ENCODE results near the gene LRP3.
A peak's percentile ranks its signal among the peaks of the same experiment; 100 is the strongest.

LRP3 gene, protein sequence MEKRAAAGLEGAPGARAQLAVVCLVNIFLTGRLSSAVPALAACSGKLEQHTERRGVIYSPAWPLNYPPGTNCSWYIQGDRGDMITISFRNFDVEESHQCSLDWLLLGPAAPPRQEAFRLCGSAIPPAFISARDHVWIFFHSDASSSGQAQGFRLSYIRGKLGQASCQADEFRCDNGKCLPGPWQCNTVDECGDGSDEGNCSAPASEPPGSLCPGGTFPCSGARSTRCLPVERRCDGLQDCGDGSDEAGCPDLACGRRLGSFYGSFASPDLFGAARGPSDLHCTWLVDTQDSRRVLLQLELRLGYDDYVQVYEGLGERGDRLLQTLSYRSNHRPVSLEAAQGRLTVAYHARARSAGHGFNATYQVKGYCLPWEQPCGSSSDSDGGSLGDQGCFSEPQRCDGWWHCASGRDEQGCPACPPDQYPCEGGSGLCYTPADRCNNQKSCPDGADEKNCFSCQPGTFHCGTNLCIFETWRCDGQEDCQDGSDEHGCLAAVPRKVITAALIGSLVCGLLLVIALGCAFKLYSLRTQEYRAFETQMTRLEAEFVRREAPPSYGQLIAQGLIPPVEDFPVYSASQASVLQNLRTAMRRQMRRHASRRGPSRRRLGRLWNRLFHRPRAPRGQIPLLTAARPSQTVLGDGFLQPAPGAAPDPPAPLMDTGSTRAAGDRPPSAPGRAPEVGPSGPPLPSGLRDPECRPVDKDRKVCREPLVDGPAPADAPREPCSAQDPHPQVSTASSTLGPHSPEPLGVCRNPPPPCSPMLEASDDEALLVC

GRCh38 chr19:33193865-33194362 is at the start of gene LRP3:
LRP3 (plus strand) TSS chr19:33194330; CDS start chr19:33194786, 456 bp downstream.
- H3K4me3 ChIP-seq (IDR thresholded peaks at IDR 0.05; ENCODE audit: insufficient read depth, low read depth, low read length) = no peak within 1 kb of the TSS
- no peaks in the 10 kb centered on the region for H3K4me1 ChIP-seq (ENCODE audit: low read depth, poor library complexity, severe bottlenecking)
- H3K27me3 ChIP-seq (ENCODE audit: insufficient read depth, low read depth) = no peaks in the 10 kb centered on the region; the same call in 1 of the 2 replicates
- no peak within 1 kb of the TSS for H3K27ac ChIP-seq
- H2AFZ ChIP-seq (ENCODE audit: low read depth) = peak within 1 kb of the TSS; percentile 18; the same call in 1 of the 2 replicates
- TF ChIP-seq, protein P1, sequence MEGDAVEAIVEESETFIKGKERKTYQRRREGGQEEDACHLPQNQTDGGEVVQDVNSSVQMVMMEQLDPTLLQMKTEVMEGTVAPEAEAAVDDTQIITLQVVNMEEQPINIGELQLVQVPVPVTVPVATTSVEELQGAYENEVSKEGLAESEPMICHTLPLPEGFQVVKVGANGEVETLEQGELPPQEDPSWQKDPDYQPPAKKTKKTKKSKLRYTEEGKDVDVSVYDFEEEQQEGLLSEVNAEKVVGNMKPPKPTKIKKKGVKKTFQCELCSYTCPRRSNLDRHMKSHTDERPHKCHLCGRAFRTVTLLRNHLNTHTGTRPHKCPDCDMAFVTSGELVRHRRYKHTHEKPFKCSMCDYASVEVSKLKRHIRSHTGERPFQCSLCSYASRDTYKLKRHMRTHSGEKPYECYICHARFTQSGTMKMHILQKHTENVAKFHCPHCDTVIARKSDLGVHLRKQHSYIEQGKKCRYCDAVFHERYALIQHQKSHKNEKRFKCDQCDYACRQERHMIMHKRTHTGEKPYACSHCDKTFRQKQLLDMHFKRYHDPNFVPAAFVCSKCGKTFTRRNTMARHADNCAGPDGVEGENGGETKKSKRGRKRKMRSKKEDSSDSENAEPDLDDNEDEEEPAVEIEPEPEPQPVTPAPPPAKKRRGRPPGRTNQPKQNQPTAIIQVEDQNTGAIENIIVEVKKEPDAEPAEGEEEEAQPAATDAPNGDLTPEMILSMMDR (conservative IDR thresholded peaks at IDR 0.05; ENCODE audit: low read depth, low read length) = no peak
- H3K9ac ChIP-seq = no peak within 1 kb of the TSS
- peak within 1 kb of the TSS; percentile 48 for H3K4me2 ChIP-seq
- H3K36me3 ChIP-seq (ENCODE audit: insufficient read depth) = no peaks in the 10 kb centered on the region
- no peaks in the 10 kb centered on the region for H3K79me2 ChIP-seq (ENCODE audit: insufficient read depth, low read depth)
- H4K20me1 ChIP-seq (ENCODE audit: insufficient read depth) = no peaks in the 10 kb centered on the region

DNA sequence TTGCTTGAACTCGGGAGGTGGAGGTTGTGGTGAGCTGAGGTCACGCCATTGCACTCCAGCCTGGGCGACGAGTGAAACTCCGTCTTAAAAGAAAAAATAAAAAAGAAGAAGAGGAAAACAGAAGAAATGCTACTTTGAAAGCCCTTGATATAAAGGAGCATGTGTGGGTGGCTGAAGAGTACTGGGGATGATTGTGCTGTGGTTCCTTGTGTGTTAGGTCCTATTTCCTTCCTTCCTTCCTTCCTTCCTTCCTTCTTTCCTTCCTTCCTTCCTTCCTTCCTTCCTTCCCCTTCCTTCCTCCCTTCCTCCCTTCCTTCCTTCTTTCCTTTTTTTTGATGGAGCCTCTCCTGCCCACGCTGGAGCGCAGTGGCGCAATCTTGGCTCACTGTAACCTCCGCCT is 47.9 kb upstream of the LRP3 start:
- H3K4me1 ChIP-seq (ENCODE audit: low read depth, poor library complexity, severe bottlenecking) = no peaks in the 10 kb centered on the region
- peaks cover 2% of the 10 kb centered on the region; the same call in 1 of the 2 replicates for H3K27me3 ChIP-seq (ENCODE audit: insufficient read depth, low read depth)
- no peaks in the 10 kb centered on the region for H4K20me1 ChIP-seq (ENCODE audit: insufficient read depth)
- no peak overlapping the region for H3K4me3 ChIP-seq (IDR thresholded peaks at IDR 0.05; ENCODE audit: insufficient read depth, low read depth, low read length)
- no peak overlapping the region for H3K4me2 ChIP-seq
- TF ChIP-seq, protein P1 (conservative IDR thresholded peaks at IDR 0.05; ENCODE audit: low read depth, low read length) = no peak
- no peaks in the 10 kb centered on the region for H3K36me3 ChIP-seq (ENCODE audit: insufficient read depth)
- no peak overlapping the region for H3K27ac ChIP-seq
- no peak overlapping the region for H2AFZ ChIP-seq (ENCODE audit: low read depth)
- no peak overlapping the region for H3K9ac ChIP-seq
- H3K79me2 ChIP-seq (ENCODE audit: insufficient read depth, low read depth) = no peaks in the 10 kb centered on the region

DNA sequence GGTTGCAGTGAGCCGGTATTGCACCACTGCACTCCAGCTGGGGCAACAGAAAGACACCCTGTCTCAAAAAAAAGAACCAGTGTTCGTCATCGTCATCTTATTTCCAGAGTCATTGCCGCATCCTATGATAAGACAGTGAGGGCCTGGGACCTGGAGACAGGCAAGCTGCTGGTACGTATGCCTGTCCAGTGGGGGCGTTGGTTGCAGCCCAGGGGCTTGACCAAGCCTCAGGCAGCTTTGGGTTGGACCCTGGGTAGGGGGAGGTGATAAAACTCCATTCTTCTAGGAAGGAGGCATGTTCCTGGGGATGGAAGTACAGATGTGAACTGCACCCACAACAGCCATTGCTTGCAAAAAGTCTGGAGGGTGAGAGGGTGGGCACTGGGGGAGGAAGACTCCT is 46.6 kb upstream of the LRP3 start:
- no peaks in the 10 kb centered on the region for H3K4me1 ChIP-seq (ENCODE audit: low read depth, poor library complexity, severe bottlenecking)
- no peak overlapping the region for H3K4me2 ChIP-seq
- no peaks in the 10 kb centered on the region for H3K79me2 ChIP-seq (ENCODE audit: insufficient read depth, low read depth)
- H3K4me3 ChIP-seq (IDR thresholded peaks at IDR 0.05; ENCODE audit: insufficient read depth, low read depth, low read length) = no peak overlapping the region
- H4K20me1 ChIP-seq (ENCODE audit: insufficient read depth) = no peaks in the 10 kb centered on the region
- no peaks in the 10 kb centered on the region for H3K27me3 ChIP-seq (ENCODE audit: insufficient read depth, low read depth)
- TF ChIP-seq, protein P1 (conservative IDR thresholded peaks at IDR 0.05; ENCODE audit: low read depth, low read length) = no peak
- H3K9ac ChIP-seq = no peak overlapping the region
- no peaks in the 10 kb centered on the region for H3K36me3 ChIP-seq (ENCODE audit: insufficient read depth)
- H3K27ac ChIP-seq = no peak overlapping the region
- no peak overlapping the region for H2AFZ ChIP-seq (ENCODE audit: low read depth)

- no peak overlapping the region for H3K4me3 ChIP-seq (IDR thresholded peaks at IDR 0.05; ENCODE audit: insufficient read depth, low read depth, low read length)
- H3K9ac ChIP-seq = no peak overlapping the region
- TF ChIP-seq, protein P1 (conservative IDR thresholded peaks at IDR 0.05; ENCODE audit: low read depth, low read length) = no peak
- H3K36me3 ChIP-seq (ENCODE audit: insufficient read depth) = no peaks in the 10 kb centered on the region
- H3K27ac ChIP-seq = no peak overlapping the region
- H3K79me2 ChIP-seq (ENCODE audit: insufficient read depth, low read depth) = no peaks in the 10 kb centered on the region
- no peaks in the 10 kb centered on the region for H4K20me1 ChIP-seq (ENCODE audit: insufficient read depth)
- no peaks in the 10 kb centered on the region for H3K4me1 ChIP-seq (ENCODE audit: low read depth, poor library complexity, severe bottlenecking)
- H3K27me3 ChIP-seq (ENCODE audit: insufficient read depth, low read depth) = no peaks in the 10 kb centered on the region
- H3K4me2 ChIP-seq = no peak overlapping the region
- H2AFZ ChIP-seq (ENCODE audit: low read depth) = no peak overlapping the region
Observed at GRCh38 chr19:33150852-33151518, 43.1 kb upstream of the LRP3 start.
